MM.1S (cell line): ENCODE data around the gene GCLM.

Source experiments
- CTCF ChIP-seq: fragments of 300-600 bp; sonication (generic); IDR thresholded peaks from 2 replicates; pipeline ENCODE4 v1.5.1; 2016; ENCODE audit warnings: antibody characterized with exemption, low read length, mixed read lengths
- EZH2 ChIP-seq: fragments of 300-600 bp; sonication (generic); optimal IDR thresholded peaks from 2 replicates; pipeline ENCODE3; 2017; ENCODE audit warnings: low read depth, mild to moderate bottlenecking, antibody characterized with exemption, low read length, mixed read lengths
- EZH2phosphoT487 ChIP-seq: fragments of 300-600 bp; sonication (generic); IDR thresholded peaks from 2 replicates; pipeline ENCODE4 v1.6.1; 2018; ENCODE audit warnings: antibody characterized with exemption, low read length

- TF ChIP-seq CTCF = no peak
- TF ChIP-seq EZH2phosphoT487 = no peak
- no peak for TF ChIP-seq EZH2
Observed at GRCh38 chr1:93839307-93839706, 69.9 kb downstream of the GCLM start.
